MCF 10A (cell line): ENCODE results near the gene GABRG3. TPM values are rescaled to one million over a fixed set of nuclear protein-coding genes. Genes with fewer than 3 reads are reported as not detected.

ENCODE experiments used
- BruUV-seq: library from RNA; stranded (reverse); fragments of 400-500 nt; replicated peaks from 2 replicates; lab custom pipeline; 2021; lab: Mats Ljungman, UMichigan
- CTCF ChIA-PET: fragments of 300-600 bp; sonication (Branson Sonifier 250); formaldehyde crosslinking; extraction: SDS; loops from one replicate; lab custom pipeline; 2021; ENCODE audit warnings: antibody characterized with exemption, inconsistent platforms; lab: Yijun Ruan, JAX
- POLR2A ChIA-PET: fragments of 300-600, 350-650 bp; sonication (Branson Sonifier 250); formaldehyde crosslinking; extraction: SDS; loops from one replicate; lab custom pipeline; 2020; ENCODE audit warnings: antibody characterized with exemption, inconsistent platforms; lab: Yijun Ruan, JAX
- DNase-seq: peaks from one replicate; pipeline ENCODE4 v3.0.0-alpha.2; 2018; ENCODE audit not compliant: unreplicated experiment
- H3K27ac Mint-ChIP-seq: one replicate; pipeline ENCODE4 v1.8.0; 2022; ENCODE audit warnings: mild to moderate bottlenecking, low read depth, mixed read lengths; ENCODE audit not compliant: unreplicated experiment
- H3K27me3 Mint-ChIP-seq: one replicate; pipeline ENCODE4 v1.8.0; 2022; ENCODE audit warnings: mixed read lengths; ENCODE audit not compliant: insufficient read depth, unreplicated experiment
- H3K36me3 Mint-ChIP-seq: one replicate; pipeline ENCODE4 v1.8.0; 2022; ENCODE audit warnings: mild to moderate bottlenecking, moderate library complexity, mixed read lengths; ENCODE audit not compliant: insufficient read depth, unreplicated experiment
- H3K4me1 Mint-ChIP-seq: one replicate; pipeline ENCODE4 v1.8.0; 2022; ENCODE audit warnings: mixed read lengths; ENCODE audit not compliant: insufficient read depth, unreplicated experiment
- H3K4me3 Mint-ChIP-seq: one replicate; pipeline ENCODE4 v1.8.0; 2022; ENCODE audit warnings: mild to moderate bottlenecking, moderate library complexity, mixed read lengths; ENCODE audit not compliant: unreplicated experiment
- H3K9me3 Mint-ChIP-seq: one replicate; pipeline ENCODE4 v1.8.0; 2022; ENCODE audit warnings: mixed read lengths; ENCODE audit not compliant: unreplicated experiment
- CTCF ChIP-seq: fragments of 200-600 bp; IDR thresholded peaks from one replicate; pipeline ENCODE4 v1.8.0; 2022; ENCODE audit warnings: antibody characterized with exemption, mild to moderate bottlenecking; ENCODE audit not compliant: unreplicated experiment
- intact Hi-C: fragments of 100-400 bp; cut with micrococcal nuclease; formaldehyde crosslinking; loops from 2 replicates; pipeline ENCODE4 v1.14.1; 2022
- total RNA-seq: library from RNA; stranded (reverse); gene quantifications from 2 replicates; pipeline ENCODE4 v1.2.3, GENCODE V29; 2022

The GABRG3 gene
- total RNA-seq, 1 experiment from 2014 or later = not detected

DNA sequence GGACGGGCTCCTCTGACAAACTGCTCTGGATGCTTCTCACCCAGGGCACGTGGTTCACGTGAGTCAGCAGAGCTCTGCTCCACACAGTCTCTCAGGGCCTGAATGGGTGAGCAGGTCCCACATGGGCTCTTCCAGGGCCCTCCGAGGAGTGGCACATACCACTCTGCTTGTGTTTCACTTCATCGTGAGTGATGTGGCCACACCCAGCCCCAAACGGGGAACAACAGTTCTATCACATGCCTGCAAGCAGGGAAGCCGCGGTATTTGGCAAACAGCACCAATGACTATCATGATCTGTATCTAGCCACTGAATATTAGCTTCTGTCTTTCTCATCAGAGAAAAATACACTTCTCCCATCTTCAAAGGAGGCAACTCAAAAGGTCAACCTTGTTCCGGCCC, 352.8 kb downstream of the GABRG3 start:
- no peak for DNase-seq
- H3K9me3 Mint-ChIP-seq = peaks cover 34% of the 10 kb centered on the region
- H3K27ac Mint-ChIP-seq = no peak overlapping the region
- H3K27me3 Mint-ChIP-seq = no peaks in the 10 kb centered on the region
- no peak for TF ChIP-seq CTCF
- CTCF ChIA-PET = no interaction called here
- POLR2A ChIA-PET = no interaction called here
- intact Hi-C loops = no loop called here
- H3K36me3 Mint-ChIP-seq = no peaks in the 10 kb centered on the region
- BruUV-seq = no TSS peak
- no peak overlapping the region for H3K4me3 Mint-ChIP-seq
- H3K4me1 Mint-ChIP-seq = no peaks in the 10 kb centered on the region

- DNase-seq = no peak
- Mint-ChIP-seq H3K27me3 (no peaks in the 10 kb centered on the region), H3K4me1 (no peaks in the 10 kb centered on the region), H3K9me3 (peaks cover 24% of the 10 kb centered on the region), H3K4me3 (no peak overlapping the region), H3K36me3 (no peaks in the 10 kb centered on the region), H3K27ac (no peak overlapping the region)
- intact Hi-C loops = no loop called here
- BruUV-seq = no TSS peak
- no peak for TF ChIP-seq CTCF
- CTCF ChIA-PET = no interaction called here
- POLR2A ChIA-PET = no interaction called here
These were observed 354.1 kb downstream of the GABRG3 start for GRCh38 chr15:27324886-27325615.

- CTCF ChIA-PET = no interaction called here
- POLR2A ChIA-PET = no interaction called here
- Mint-ChIP-seq H3K36me3 (no peaks in the 10 kb centered on the region), H3K4me3 (no peak overlapping the region), H3K4me1 (no peaks in the 10 kb centered on the region), H3K27ac (no peak overlapping the region), H3K27me3 (no peaks in the 10 kb centered on the region), H3K9me3 (peaks cover 27% of the 10 kb centered on the region)
- DNase-seq = no peak
- no TSS peak for BruUV-seq
- no peak for TF ChIP-seq CTCF
- intact Hi-C loops = no loop called here
These were observed 356.6 kb downstream of the GABRG3 start for GRCh38 chr15:27327467-27328025.

GRCh38 chr15:27328186-27328585, 357.2 kb downstream of the GABRG3 start:
- no peak for DNase-seq
- no peaks in the 10 kb centered on the region for H3K4me1 Mint-ChIP-seq
- no peak overlapping the region for H3K4me3 Mint-ChIP-seq
- H3K9me3 Mint-ChIP-seq = peaks cover 26% of the 10 kb centered on the region
- H3K27me3 Mint-ChIP-seq = no peaks in the 10 kb centered on the region
- ChIA-PET CTCF (no interaction called here), POLR2A (no interaction called here)
- H3K27ac Mint-ChIP-seq = no peak overlapping the region
- no peak for TF ChIP-seq CTCF
- intact Hi-C loops = no loop called here
- no peaks in the 10 kb centered on the region for H3K36me3 Mint-ChIP-seq
- no TSS peak for BruUV-seq
